Inflammatory macrophage treated with lipopolysaccharide for 1 hour (primary cell): ENCODE results near the gene HDAC6.

Source experiments
- DNase-seq, 2 donors: peaks; one replicate each; pipeline ENCODE4 v3.0.0-alpha.2; 2020 to 2022

The HDAC6 gene

GRCh38 chrX:48801280-48802088, at the start of gene HDAC6:
Gene HDAC6 (plus strand): TSS chrX:48802067. CDS start chrX:48802693, 626 bp downstream.
- DNase-seq, result peak; percentile 94 to 97

DNA sequence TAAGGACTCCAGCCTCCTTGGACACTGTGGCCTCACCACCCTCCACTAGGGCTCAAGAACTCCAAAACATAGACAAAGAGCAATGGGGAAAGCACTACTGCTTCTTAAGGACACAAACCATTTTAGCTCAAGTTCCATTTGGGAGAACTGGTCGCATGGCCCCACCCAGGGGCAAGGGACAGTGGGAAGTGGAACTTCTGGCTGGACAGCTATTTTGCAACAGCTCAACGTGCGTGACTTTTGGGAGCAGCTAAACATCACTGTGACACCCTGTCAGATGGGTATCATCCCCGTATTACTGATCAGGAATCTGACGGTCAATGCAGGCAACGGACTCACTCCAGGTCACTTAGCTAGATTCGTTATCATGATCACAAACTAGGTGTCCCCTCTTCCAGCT, 49.4 kb upstream of the HDAC6 start:
- DNase-seq, result peak; percentile 8 to 11

DNA sequence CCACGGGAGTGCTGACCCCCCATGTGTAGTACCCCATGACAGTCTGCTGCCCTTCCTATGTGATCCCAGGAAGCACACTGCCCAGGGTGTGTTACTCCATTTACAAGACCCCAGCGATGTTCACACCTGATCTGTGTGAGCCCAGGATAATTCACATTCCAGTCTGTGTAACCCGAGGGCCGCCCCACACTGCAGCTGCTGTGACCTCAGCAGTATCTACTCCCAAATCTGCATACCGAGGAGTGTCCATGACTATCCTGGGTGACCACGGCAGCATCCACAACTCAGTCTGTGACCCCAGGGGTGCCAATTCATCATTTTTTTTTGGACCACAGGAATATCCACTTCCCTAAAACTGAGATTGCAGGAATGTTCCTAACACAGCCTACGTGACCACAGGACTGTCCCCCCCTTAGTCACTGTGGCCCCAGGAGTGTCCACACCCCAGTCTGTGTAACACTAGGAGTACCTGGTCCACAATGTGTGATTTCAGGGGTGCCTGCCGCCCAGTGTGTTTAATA, 48.1 kb upstream of the HDAC6 start:
- DNase-seq, result no peak

GRCh38 chrX:48754238-48754637, 47.6 kb upstream of the HDAC6 start:
- DNase-seq, result no peak

GRCh38 chrX:48761674-48762471, 40.0 kb upstream of the HDAC6 start, which contains the start of gene GLOD5:
Gene GLOD5 (plus strand): TSS chrX:48761747. CDS start chrX:48761791, 44 bp downstream.
- no peak for DNase-seq

DNA sequence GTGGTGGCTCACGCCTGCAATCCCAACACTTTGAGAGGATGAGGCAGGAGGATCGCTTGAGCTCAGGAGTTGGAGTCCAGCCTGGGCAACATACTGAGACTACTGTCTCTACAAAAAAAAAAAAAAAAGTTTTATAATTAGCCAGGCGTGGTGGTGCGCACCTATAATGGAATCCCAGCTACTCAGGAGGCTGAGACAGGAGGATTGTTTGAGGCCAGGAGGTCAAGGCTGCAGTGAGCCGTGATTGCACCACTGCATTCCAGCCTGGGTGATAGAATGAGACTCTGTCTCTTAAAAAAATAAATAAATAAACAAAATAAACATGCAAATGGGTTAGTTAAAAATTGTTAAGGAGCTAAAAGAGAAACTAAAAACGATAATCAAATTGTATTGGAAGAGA, 32.6 kb upstream of the HDAC6 start:
- no peak for DNase-seq

DNA sequence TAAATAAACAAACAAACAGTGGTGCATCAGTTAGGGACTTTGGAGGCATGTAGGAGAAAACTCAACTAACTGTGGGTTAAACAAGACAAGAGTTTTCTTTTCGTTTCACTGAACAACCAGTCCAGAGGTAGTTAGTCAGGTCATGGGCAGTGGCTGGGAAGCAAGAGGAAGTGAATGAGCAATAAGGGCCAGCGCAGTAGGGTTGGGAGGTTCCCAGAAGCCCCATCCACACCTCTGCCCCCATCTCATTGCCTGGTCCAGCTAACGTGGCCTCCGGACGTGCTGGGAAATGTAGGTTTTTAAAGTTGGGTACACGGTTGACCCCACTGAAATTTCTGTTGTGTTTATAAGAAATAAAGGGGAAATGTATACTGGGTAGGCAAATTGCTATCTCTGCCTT, 31.6 kb upstream of the HDAC6 start:
- no peak for DNase-seq

DNA sequence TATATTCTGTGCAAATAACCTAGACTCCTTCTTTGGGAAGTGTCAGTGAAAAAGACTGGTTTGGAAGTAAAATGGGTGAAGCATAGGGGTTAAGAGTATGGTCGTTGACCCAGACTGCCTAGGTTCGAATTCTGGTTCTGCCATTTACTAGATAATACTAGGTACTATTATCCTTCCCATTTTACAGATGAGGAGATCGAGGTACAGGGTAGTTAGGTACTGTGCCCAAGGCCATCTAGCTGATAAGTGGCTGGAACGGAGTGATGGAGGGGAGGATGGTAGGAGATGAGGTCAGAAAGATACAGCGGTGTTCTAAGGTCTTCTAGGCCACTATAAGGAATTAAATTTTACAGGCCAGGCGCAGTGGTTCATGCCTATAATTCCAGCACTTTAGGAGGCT, 29.3 kb upstream of the HDAC6 start:
- DNase-seq, result no peak

- DNase-seq, result no peak
Observed at GRCh38 chrX:48776818-48777439, 24.9 kb upstream of the HDAC6 start.

GRCh38 chrX:48779399-48779798, 22.5 kb upstream of the HDAC6 start:
- no peak for DNase-seq

DNA sequence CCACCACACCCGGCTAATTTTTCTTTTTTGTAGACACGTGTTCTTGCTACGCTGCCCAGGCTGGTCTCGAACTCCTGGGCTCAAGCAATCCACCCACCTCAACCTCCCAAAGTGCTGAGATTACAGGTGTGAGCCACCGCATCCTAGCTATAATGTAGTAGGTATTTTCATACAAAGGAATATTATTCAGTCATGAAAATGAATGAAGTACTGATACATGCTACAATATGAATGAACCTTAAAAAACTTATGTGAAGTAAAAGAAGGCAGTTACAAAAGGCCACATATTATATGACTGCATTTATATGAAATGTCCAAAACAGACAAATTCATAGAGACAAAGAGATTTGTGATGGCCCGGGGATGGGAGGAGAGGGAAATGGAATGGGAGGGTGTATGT, 20.2 kb upstream of the HDAC6 start:
- DNase-seq, result no peak

DNA sequence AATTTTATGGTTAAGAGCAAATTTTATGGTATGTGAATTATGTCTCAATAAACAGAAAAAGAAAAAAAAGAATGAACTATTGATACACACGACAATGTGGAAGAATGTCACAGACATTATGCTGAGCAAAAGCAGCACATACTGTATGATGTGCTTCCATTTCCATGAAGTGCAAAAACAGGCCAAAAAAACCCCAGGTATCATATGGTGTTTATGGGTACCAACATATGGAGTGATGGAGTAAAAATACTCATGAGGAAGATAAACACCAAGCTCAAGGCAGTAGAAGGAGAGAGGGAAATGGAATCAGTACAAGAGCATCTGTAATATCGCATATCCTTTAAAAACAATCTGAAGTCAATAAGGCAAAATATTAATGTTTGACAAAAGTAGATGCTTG, 19.7 kb upstream of the HDAC6 start:
- DNase-seq, result no peak

- no peak for DNase-seq
Observed at GRCh38 chrX:48782795-48783194, 19.1 kb upstream of the HDAC6 start.

DNA sequence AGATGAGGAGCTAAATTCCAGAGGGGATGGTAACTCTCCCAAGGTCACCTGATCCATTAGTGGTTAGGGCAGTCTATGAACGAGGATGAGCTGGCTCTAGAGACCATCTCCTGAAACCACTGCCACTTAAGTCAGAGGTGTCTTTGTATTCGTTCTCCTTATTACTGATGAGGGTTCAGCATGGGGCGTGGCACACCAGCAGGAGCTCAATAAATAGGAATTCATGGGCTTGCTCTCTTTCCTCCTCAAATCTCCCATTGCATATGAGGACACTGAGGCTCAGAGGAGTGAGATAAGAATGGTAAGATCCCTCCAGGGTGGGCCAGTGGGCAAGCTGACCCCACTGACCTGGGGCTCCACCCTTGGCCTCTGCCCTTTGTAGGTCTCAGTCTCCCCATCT, 17.1 kb upstream of the HDAC6 start:
- DNase-seq, result no peak

DNA sequence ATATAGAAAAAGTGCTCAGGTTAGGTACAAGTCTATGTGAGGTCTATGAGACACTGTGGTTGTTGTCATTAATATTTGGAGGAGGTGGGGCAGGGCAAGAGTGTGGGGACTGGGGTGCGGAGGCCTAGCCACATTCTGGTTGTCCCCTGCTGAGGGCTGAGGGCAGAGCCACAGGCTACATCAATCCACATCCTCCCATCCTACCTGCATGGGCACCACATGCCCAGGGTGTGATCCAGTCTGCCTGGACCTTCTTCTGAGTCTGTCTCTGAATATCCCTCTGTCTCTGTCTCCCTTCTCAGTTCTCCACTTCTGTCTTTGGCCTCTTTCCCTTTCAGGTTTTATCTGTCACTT, 16.7 kb upstream of the HDAC6 start:
- DNase-seq, result no peak

- DNase-seq, result no peak
Observed at GRCh38 chrX:48785540-48786214, 16.2 kb upstream of the HDAC6 start.

GRCh38 chrX:48786341-48786800, 15.5 kb upstream of the HDAC6 start, which contains the start of gene GATA1:
Gene GATA1 (plus strand): TSS chrX:48786590. CDS start chrX:48791110, 4,520 bp downstream.
- DNase-seq, result no peak

GRCh38 chrX:48786825-48787504, 14.9 kb upstream of the HDAC6 start:
- no peak for DNase-seq

DNA sequence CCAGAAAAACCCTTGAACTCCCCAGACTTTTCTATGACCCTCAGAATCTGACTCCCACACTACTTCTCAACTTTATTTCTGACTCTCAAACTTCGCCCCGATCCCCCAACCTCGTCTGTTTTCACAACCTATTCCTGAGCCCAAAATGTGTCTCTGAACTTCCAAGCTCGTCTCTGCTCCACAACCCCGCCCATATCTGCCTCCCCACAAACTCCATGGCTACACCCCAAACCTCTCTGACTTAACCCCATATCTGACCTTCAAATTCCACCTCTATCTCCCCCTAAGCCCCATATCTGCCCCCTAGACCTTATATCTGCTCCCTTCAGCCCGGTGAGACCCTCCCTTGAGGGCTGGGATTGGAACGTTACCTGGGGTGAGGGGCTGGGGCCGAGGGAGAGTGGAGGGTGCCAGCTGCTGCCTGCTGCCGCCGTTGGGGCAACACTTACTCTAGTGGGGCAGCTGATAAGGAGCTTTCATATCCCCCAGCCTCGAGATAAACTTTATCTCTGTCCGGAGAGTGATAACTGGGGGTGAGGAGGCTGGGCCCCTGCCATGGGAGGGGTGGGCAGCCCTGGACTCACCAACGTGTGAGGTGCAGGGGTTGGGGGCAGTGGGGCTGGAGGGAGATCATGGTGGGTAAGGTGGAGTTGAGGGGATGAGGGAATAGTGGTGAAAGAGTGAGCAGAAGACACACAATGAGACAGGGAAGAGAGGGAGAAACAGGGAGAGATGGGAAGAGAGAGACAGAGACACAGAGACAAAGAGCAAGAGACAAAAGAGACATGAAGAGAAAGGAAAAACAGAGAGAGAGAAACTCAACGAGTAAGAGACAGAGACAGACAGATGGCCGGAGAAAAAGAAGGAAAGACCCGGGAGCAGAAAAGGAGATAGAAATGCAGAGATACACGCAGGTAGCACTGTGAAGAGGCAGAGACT, 14.1 kb upstream of the HDAC6 start:
- DNase-seq, result no peak

- no peak for DNase-seq
Observed at GRCh38 chrX:48789366-48790220, 12.3 kb upstream of the HDAC6 start.
